Natural killer cell (primary cell): ENCODE results near the gene CCDC88C. TPM values are rescaled to one million over a fixed set of nuclear protein-coding genes. Genes with fewer than 3 reads are reported as not detected.

ENCODE experiments used
- ATAC-seq, 3 donors: fragments of 150-1000 bp in 2 of 3; fragments of 200-7000 bp in 1 of 3; cut with Tn5 transposase; 1 replicate in 1 of 3; 2 replicates in 2 of 3; pipeline ENCODE4 v1.10.0; 2021; ENCODE audit warnings: mild to moderate bottlenecking in 2 of 3, moderate library complexity in 2 of 3
- DNase-seq, 2 donors: peaks; one replicate each; pipeline versions ENCODE4 v3.0.0 to v3.0.0-alpha.2; 2013 to 2021; ENCODE audit warnings: mixed read lengths in 1 of 2
- H3K27ac ChIP-seq: one replicate; pipeline ENCODE4 v1.5.1; 2013; ENCODE audit warnings: mild to moderate bottlenecking, low read length
- H3K27me3 ChIP-seq: one replicate; pipeline ENCODE4 v1.6.1; 2013; ENCODE audit warnings: low read length; ENCODE audit not compliant: control insufficient read depth, insufficient read depth
- H3K36me3 ChIP-seq: one replicate; pipeline ENCODE4 v1.6.1; 2013; ENCODE audit warnings: low read length; ENCODE audit not compliant: control insufficient read depth, insufficient read depth
- H3K4me1 ChIP-seq: one replicate; pipeline ENCODE4 v1.6.1; 2013; ENCODE audit warnings: low read length; ENCODE audit not compliant: control insufficient read depth, insufficient read depth
- H3K4me3 ChIP-seq: one replicate; pipeline ENCODE4 v1.5.1; 2013; ENCODE audit warnings: low read length
- H3K9me3 ChIP-seq: one replicate; pipeline ENCODE4 v1.6.1; 2013; ENCODE audit warnings: low read length; ENCODE audit not compliant: control insufficient read depth, insufficient read depth
- H3K27ac Mint-ChIP-seq, 2 donors: one replicate each; pipeline ENCODE4 v1.8.0; 2022; ENCODE audit warnings: mild to moderate bottlenecking in 2 of 2, mixed read lengths in 2 of 2, moderate library complexity in 1 of 2
- H3K27me3 Mint-ChIP-seq, 2 donors: one replicate each; pipeline ENCODE4 v1.8.0; 2022; ENCODE audit warnings: low read depth in 2 of 2, mixed read lengths in 2 of 2
- H3K36me3 Mint-ChIP-seq: one replicate; pipeline ENCODE4 v1.8.0; 2022; ENCODE audit warnings: mixed read lengths
- H3K4me1 Mint-ChIP-seq, 2 donors: one replicate each; pipeline ENCODE4 v1.8.0; 2022; ENCODE audit warnings: mixed read lengths in 2 of 2
- H3K4me3 Mint-ChIP-seq: one replicate; pipeline ENCODE4 v1.8.0; 2022; ENCODE audit warnings: mild to moderate bottlenecking, moderate library complexity, mixed read lengths
- H3K9me3 Mint-ChIP-seq, 2 donors: one replicate each; pipeline ENCODE4 v1.8.0; 2022; ENCODE audit warnings: mixed read lengths in 2 of 2
- WGBS: methylation state at CpG from one replicate; pipeline ENCODE4 v1.1.7; 2013; ENCODE audit warnings: missing lambda C conversion rate; ENCODE audit not compliant: insufficient coverage; 5-methylcytosine and 5-hydroxymethylcytosine counted together
- intact Hi-C: fragments of 100-400 bp; cut with micrococcal nuclease; formaldehyde crosslinking; loops from one replicate; pipeline ENCODE4 v1.14.2; 2022
- total RNA-seq, 4 donors: library from RNA; stranded (reverse); fragments of 120-200 nt in 1 of 4; gene quantifications; one replicate each; pipeline versions ENCODE4 v1.2.3 to v1.2.4, GENCODE V29; 2013 to 2022
- TF ChIP-seq, protein P1 (sequence below): fragments of 200-600 bp; IDR thresholded peaks from one replicate; pipeline ENCODE4 v1.8.0; 2022; ENCODE audit warnings: antibody characterized with exemption

Gene CCDC88C
- total RNA-seq, 3 donors from 2014 or later (not counting 1 experiment from before 2014, with no cell fraction given), result 432 to 516 (median 438) TPM

DNA sequence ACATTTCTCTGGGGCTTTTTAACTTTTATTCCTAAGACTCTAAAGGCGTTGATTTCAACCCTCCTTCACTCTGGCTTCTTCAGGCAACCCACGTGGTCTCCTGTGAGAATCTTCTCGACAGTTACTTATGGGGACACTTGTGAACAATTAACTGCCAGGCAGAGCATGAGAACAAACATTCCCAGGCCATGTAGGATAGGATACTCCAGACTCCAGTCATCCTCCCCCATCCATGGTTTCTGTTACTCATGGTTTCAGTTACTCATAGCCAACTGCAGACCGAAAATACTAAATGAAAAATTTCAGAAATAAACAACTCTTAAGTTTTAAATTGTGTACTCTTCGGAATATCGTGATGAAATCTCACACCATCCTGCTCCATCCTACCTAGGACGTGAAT lies 192.6 kb downstream of the CCDC88C start:
- Mint-ChIP-seq H3K9me3 (no peaks in the 10 kb centered on the region), H3K4me1 (peaks cover 85% of the 10 kb centered on the region in 2 donors), H3K36me3 (peaks cover 7% of the 10 kb centered on the region), H3K27me3 (no peaks in the 10 kb centered on the region), H3K4me3 (peak overlapping the region; percentile 84), H3K27ac (peak overlapping the region; percentile 98 to 100)
- peaks cover 2% of the 10 kb centered on the region for H3K36me3 ChIP-seq
- no peak for DNase-seq
- no peak overlapping the region for H3K4me3 ChIP-seq
- peaks cover 84% of the 10 kb centered on the region for H3K4me1 ChIP-seq
- peak overlapping the region; percentile 20 for H3K27ac ChIP-seq
- intact Hi-C loops, result loop anchor here (5.0 kb wide), 2 partner anchors 152 to 192 kb away; partner anchors contain the start of gene CCDC88C
- no peaks in the 10 kb centered on the region for H3K27me3 ChIP-seq
- TF ChIP-seq, protein P1, sequence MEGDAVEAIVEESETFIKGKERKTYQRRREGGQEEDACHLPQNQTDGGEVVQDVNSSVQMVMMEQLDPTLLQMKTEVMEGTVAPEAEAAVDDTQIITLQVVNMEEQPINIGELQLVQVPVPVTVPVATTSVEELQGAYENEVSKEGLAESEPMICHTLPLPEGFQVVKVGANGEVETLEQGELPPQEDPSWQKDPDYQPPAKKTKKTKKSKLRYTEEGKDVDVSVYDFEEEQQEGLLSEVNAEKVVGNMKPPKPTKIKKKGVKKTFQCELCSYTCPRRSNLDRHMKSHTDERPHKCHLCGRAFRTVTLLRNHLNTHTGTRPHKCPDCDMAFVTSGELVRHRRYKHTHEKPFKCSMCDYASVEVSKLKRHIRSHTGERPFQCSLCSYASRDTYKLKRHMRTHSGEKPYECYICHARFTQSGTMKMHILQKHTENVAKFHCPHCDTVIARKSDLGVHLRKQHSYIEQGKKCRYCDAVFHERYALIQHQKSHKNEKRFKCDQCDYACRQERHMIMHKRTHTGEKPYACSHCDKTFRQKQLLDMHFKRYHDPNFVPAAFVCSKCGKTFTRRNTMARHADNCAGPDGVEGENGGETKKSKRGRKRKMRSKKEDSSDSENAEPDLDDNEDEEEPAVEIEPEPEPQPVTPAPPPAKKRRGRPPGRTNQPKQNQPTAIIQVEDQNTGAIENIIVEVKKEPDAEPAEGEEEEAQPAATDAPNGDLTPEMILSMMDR, result no peak
- WGBS, result 86% methylated on average over 7 of the region's 7 CpGs
- H3K9me3 ChIP-seq, result no peaks in the 10 kb centered on the region
- no peak for ATAC-seq

DNA sequence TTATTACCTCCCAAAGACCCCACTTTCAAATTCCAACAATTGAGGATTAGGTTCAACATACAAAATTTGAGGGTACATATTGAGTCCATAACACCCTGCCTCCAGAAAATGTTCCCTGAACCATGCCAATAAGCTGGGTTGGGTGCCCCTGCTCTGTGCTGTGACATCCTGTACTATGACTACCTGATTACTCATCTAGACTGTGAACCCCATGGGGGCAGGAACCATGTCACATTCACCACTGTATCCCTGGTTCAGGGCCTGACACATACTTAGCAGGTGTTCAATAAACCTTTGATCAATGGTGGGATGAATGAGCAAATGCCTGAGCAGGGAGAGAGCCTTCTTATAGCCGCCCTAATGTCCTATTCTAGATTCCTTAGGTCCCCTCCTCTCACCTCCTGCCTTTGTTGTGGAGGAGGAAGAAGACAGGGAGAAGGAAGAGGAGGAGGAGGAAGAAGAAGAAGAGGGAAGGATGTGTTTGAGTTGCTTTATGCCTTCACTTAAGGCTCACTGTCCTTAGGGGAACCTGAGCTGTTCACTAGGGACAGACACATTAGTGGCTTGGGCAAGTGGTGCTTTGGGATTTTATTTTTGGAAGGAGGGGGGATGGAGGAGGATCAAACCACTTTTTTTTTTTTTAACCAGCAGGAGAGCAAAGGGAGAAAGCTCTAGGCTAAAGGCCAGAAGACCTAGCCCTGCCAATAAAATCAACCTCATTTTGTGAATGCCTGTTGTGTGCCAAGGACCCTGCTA lies 194.4 kb downstream of the CCDC88C start:
- TF ChIP-seq, protein P1, result no peak
- peak overlapping the region; percentile 8 for H3K27ac ChIP-seq
- peaks cover 67% of the 10 kb centered on the region in 2 donors for H3K4me1 Mint-ChIP-seq
- ATAC-seq (peak; percentile 41 to 58 (median 53)), DNase-seq (no peak)
- WGBS, result no CpG with 5 or more reads among the region's 1 CpG
- no peaks in the 10 kb centered on the region for H3K9me3 Mint-ChIP-seq
- peaks cover 66% of the 10 kb centered on the region for H3K4me1 ChIP-seq
- H3K4me3 Mint-ChIP-seq, result peak overlapping the region; percentile 54
- intact Hi-C loops, result no loop called here
- H3K36me3 Mint-ChIP-seq, result peaks cover 7% of the 10 kb centered on the region
- peaks cover 8% of the 10 kb centered on the region for H3K36me3 ChIP-seq
- no peaks in the 10 kb centered on the region for H3K27me3 ChIP-seq
- H3K27ac Mint-ChIP-seq, result peak overlapping the region; percentile 83 to 87
- H3K27me3 Mint-ChIP-seq, result no peaks in the 10 kb centered on the region
- no peak overlapping the region for H3K4me3 ChIP-seq
- no peaks in the 10 kb centered on the region for H3K9me3 ChIP-seq

Other genes starting within 250 kb of the CCDC88C start
- 10 to 100 TPM in 2 of 3 donors, 1 to 10 TPM in 1; 7.6 to 24.0 (median 15.7) TPM for gene GPR68, start 173.1 kb downstream of the CCDC88C start, total RNA-seq
- 100 to 1,000 TPM; 168 to 216 (median 180) TPM for gene PPP4R3A, start 92.5 kb upstream of the CCDC88C start, total RNA-seq